HepG2 (cell line): ENCODE measurements around the gene ZG16B. TPM values are rescaled to one million over a fixed set of nuclear protein-coding genes. Genes with fewer than 3 reads are reported as not detected.
A peak's percentile ranks its signal among the peaks of the same experiment; 100 is the strongest.

ENCODE experiments used
- ARNTL ChIP-seq: sonication (generic); formaldehyde crosslinking; IDR thresholded peaks from 2 replicates; pipeline ENCODE4 v1.4.0; 2020; ENCODE audit warnings: mild to moderate bottlenecking, missing genetic modification reagents
- HMGA1 ChIP-seq: sonication (generic); formaldehyde crosslinking; conservative IDR thresholded peaks from 2 replicates; pipeline ENCODE4 v1.4.0; 2020; ENCODE audit warnings: missing genetic modification reagents
- MNT ChIP-seq: fragments of 450-650 bp; IDR thresholded peaks from 2 replicates; pipeline ENCODE4 v1.6.1; 2016
- NFE2 ChIP-seq: sonication (generic); formaldehyde crosslinking; IDR thresholded peaks from 2 replicates; pipeline ENCODE4 v1.4.0; 2020; ENCODE audit warnings: missing genetic modification reagents
- SMC3 ChIP-seq: IDR thresholded peaks from 2 replicates; pipeline ENCODE4 v1.6.1; 2011; ENCODE audit warnings: low read length, improper control_type of control experiment
- STAG1 ChIP-seq: sonication (generic); formaldehyde crosslinking; IDR thresholded peaks from 2 replicates; pipeline ENCODE4 v1.4.0; 2020; ENCODE audit warnings: missing genetic modification reagents
- USF2 ChIP-seq, 2 experiments: sonication (generic) in 1 of 2; formaldehyde crosslinking in 1 of 2; IDR thresholded peaks; 2 replicates each; pipeline versions ENCODE4 v1.5.1 to v1.6.1; 2011 to 2020; ENCODE audit warnings: borderline replicate concordance in 1 of 2, low read depth in 1 of 2, low read length in 1 of 2, mild to moderate bottlenecking in 1 of 2, missing genetic modification reagents in 1 of 2, moderate library complexity in 1 of 2
- ZFP62 ChIP-seq: sonication (generic); formaldehyde crosslinking; IDR thresholded peaks from 2 replicates; pipeline ENCODE4 v1.4.0; 2020; ENCODE audit warnings: missing genetic modification reagents
- polyA plus RNA-seq, 8 experiments: library from polyadenylated mRNA; depleted of rRNA in 3 of 8; stranded (reverse) in 7 of 8; unstranded in 1 of 8; fragments of >200 nt; fragmentation: Illumina TruSeq in 4 of 8; extraction: Trizol in 4 of 8; gene quantifications; 2 replicates each; pipeline versions ENCODE4 v1.2.1 to v1.2.3, GENCODE V29; 2011 to 2016; ENCODE audit warnings: low read depth in 4 of 8, missing spikeins in 1 of 8, mixed read lengths in 1 of 8; ENCODE audit not compliant: insufficient read depth in 1 of 8
- total RNA-seq, 5 experiments: library from RNA; depleted of rRNA; stranded (reverse); fragments of >200 nt; fragmentation: Illumina TruSeq; extraction: Trizol; gene quantifications; 2 replicates each; pipeline ENCODE4 v1.2.3, GENCODE V29; 2016; ENCODE audit warnings: low read depth in 1 of 5
- TF ChIP-seq, protein P1 (sequence below), 2 experiments: IDR thresholded peaks; 2 replicates each; pipeline ENCODE4 v1.6.1; 2011 to 2012; ENCODE audit warnings: low read length in 2 of 2, borderline replicate concordance in 1 of 2, low read depth in 1 of 2, mild to moderate bottlenecking in 1 of 2, moderate library complexity in 1 of 2

Gene ZG16B
- total and polyA plus RNA-seq, 2 of the 13 experiments (the other 11 are each of a cell fraction or from before 2014, with no cell fraction given) = 1.5 to 11.3 TPM

DNA sequence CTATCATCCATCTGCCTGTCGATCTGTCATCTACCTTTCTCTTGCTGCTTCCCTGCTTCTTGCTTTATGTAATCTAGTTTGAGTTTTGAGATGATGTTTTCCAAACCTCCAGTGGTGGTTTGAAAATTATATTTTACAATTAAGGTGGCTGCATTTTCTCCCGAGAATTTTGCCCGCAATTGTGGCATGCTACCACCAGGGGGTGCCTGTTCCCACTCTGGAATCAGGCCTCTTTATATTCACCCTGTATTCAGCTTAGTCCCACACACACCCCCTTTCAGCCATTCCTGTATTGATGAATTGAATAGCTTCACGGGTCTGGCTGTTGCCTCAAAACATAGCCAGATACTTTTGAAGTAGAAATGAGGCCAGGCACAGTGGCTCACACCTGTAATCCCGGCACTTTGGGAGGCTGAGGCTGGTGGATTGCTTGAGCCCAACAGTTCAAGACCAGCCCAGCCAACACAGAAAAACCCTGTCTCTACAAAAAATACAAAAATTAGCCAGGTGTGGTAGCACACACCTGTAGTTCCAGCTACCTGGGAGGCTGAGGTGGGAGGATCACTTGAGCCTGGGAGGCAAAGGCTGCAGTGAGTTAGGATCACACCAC is 24.7 kb downstream of the ZG16B start (continued):
- TF ChIP-seq STAG1 (peak; percentile 27), HMGA1 (CRISPR knock-in tag) (no peak), USF2 (IDR thresholded peaks at IDR 0.05; ENCODE audit: low read depth, low read length) (no peak), USF2 (CRISPR knock-in tag; IDR thresholded peaks at IDR 0.05; ENCODE audit: borderline replicate concordance) (no peak), ARNTL (CRISPR knock-in tag) (no peak), NFE2 (CRISPR knock-in tag) (no peak), MNT (no peak), ZFP62 (CRISPR knock-in tag) (no peak), SMC3 (peak; percentile 53; the same call in 1 of the 2 replicates)
- TF ChIP-seq, protein P1, sequence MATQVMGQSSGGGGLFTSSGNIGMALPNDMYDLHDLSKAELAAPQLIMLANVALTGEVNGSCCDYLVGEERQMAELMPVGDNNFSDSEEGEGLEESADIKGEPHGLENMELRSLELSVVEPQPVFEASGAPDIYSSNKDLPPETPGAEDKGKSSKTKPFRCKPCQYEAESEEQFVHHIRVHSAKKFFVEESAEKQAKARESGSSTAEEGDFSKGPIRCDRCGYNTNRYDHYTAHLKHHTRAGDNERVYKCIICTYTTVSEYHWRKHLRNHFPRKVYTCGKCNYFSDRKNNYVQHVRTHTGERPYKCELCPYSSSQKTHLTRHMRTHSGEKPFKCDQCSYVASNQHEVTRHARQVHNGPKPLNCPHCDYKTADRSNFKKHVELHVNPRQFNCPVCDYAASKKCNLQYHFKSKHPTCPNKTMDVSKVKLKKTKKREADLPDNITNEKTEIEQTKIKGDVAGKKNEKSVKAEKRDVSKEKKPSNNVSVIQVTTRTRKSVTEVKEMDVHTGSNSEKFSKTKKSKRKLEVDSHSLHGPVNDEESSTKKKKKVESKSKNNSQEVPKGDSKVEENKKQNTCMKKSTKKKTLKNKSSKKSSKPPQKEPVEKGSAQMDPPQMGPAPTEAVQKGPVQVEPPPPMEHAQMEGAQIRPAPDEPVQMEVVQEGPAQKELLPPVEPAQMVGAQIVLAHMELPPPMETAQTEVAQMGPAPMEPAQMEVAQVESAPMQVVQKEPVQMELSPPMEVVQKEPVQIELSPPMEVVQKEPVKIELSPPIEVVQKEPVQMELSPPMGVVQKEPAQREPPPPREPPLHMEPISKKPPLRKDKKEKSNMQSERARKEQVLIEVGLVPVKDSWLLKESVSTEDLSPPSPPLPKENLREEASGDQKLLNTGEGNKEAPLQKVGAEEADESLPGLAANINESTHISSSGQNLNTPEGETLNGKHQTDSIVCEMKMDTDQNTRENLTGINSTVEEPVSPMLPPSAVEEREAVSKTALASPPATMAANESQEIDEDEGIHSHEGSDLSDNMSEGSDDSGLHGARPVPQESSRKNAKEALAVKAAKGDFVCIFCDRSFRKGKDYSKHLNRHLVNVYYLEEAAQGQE (IDR thresholded peaks at IDR 0.05; ENCODE audit: borderline replicate concordance in 1 of 2, low read depth in 1 of 2, low read length in 2 of 2) = no peak
- TF ChIP-seq, all 625 proteins: peak for 3
